GM18499 (cell line): Measurements from ENCODE around the gene HTRA1.

ENCODE experiments used
- ATAC-seq: cut with Tn5 transposase; IDR thresholded peaks from one replicate; pipeline ENCODE4 v1.9.1; 2021; ENCODE audit warnings: moderate number of reproducible peaks; ENCODE audit not compliant: insufficient read depth, unreplicated experiment

The HTRA1 gene

GRCh38 chr10:122492999-122493481 is 31.7 kb downstream of the HTRA1 start:
- ATAC-seq = no peak

GRCh38 chr10:122493761-122494160 is 32.4 kb downstream of the HTRA1 start:
- no peak for ATAC-seq

- ATAC-seq = no peak
Observed at GRCh38 chr10:122494173-122494820, 32.9 kb downstream of the HTRA1 start.

GRCh38 chr10:122494833-122495232 is 33.5 kb downstream of the HTRA1 start:
- no peak for ATAC-seq

GRCh38 chr10:122495406-122496340 is 34.3 kb downstream of the HTRA1 start:
- ATAC-seq = no peak

GRCh38 chr10:122497241-122497640 is 35.9 kb downstream of the HTRA1 start:
- ATAC-seq = no peak

- no peak for ATAC-seq
Observed at GRCh38 chr10:122498521-122498920, 37.2 kb downstream of the HTRA1 start.

GRCh38 chr10:122499012-122499411 is 37.7 kb downstream of the HTRA1 start:
- no peak for ATAC-seq

- ATAC-seq = no peak
Observed at GRCh38 chr10:122499491-122499941, 38.2 kb downstream of the HTRA1 start.

DNA sequence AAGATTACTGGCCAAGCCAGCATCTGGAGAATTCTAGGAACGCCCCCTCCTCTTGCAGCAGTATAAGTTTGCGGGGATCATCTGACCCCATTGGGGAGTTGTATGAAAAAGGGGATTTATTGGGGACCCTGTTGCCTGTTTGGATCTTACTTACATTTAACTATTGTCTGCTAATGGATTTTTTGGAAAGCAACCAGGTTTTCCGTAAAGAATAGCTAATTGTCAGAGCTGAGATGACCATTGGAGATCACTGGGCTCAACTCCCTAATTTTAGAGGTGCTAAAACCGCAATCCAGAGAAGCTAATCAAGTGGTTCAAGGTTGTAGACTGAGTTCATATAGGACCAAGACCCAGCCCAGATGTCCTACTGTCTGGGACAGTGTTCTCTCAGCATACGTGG is 38.8 kb downstream of the HTRA1 start:
- no peak for ATAC-seq

DNA sequence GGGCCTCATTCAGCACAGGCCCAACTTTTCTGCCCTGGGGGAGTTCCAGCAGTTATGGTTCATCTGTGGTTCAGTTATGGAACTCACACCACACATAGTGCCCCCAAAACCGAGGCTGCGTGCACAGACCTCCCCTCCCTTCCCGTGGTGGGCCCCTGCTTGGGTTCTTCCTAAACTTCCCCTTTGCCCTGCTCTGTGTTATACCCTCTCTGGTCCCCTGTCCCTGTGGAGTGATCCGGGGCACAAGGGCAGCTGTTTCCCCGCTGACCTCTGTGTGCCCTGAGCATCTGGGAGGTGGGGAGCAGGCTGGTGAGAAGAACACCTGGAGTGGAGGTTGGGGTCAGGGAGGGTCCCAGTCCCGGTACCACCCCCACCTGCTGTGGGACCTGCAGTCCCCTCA is 39.4 kb downstream of the HTRA1 start:
- ATAC-seq = no peak

DNA sequence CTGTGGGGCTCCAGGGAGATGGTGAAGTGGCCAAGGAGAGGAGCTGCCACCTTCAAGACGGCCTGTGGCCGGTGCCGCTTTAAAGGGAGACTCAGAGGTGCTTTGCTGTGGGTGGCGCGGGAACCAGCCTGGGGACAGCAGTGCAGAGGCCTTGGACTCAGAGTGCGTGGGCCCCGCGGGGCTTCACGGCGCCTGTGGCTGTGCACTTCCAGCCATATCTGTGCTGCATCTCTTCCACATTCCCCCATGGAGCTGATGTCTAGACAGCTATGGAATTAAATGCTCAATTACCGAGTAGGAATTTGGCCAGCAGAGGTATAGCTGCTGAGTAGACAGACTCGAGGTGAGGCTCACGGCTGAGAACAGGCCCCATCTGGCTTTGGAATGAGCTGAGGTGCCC is 41.7 kb downstream of the HTRA1 start:
- ATAC-seq = no peak

DNA sequence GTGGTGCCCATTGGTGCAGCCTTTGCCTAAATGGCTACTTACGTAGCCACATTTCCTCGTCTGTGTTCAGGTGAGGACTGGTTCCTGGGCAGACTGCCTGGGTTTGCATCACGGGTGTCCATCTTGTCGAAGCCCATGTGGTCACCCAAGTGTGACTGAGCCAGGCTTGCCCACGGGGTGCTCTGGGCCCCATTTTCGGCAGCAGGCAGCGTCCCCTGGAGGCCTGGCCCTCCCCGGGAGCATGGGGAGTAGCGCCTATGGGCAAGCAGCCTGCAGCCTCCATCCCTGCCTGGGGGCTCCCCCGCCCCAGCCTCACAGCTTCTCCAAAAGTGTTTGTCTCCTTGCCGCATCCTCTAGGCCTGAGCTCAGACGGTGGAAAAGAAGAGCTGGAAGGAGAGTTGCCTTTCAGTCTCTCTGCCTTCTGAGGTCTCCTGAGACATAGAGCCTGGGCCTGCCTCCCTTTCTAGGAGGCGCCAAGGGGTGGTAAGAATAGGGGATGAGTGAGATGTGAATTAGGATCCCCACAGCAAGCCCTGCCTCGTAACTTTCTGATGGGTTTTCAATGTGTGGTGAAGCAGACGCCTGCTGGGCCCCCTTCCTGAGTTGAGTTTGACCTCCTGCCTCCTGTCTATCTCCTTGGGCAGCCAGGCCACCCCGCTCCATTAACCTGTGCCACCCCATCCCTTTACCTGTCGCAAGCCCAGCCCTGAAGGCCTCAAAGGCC is 42.7 kb downstream of the HTRA1 start:
- ATAC-seq = no peak

DNA sequence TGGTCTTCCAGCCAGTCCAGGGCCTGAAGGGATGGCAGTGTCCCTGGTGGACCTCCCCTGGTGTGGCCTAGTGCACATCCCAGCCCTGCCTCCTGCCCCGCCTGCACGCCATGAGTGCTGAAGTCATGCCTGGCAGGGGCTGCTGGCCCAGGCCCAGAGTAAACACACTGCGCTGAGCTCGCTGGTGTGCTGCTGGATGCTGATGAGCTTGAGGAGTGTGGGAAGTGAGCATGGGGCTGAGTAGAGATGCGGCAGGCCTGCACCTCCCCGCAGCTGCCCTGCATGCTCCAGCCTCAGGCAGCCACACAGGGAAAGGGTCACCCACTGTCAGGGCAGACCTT is 43.2 kb downstream of the HTRA1 start:
- no peak for ATAC-seq

DNA sequence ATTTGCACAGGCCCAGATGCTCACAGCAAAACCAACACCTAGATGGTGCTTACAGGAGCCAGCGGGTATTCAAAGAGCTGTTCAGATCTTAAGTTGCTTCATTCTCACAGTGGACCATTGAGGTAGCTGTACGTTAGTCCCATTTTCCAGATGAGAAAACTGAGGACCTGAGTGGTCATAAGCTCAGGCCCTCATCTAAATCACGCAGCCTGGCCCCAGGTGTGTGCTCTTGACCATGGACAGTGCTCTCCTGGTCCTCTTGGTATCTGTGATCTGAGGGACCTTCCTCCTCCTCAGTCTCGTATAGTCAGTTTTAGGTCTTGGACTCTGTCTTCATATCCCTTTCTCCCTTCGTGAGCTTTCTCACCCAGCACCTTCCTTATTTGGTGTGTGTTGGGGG is 43.7 kb downstream of the HTRA1 start:
- ATAC-seq = no peak

- no peak for ATAC-seq
Observed at GRCh38 chr10:122505885-122506645, 44.7 kb downstream of the HTRA1 start.

GRCh38 chr10:122507616-122508015 is 46.3 kb downstream of the HTRA1 start:
- ATAC-seq = no peak

GRCh38 chr10:122508021-122508420 is 46.7 kb downstream of the HTRA1 start:
- ATAC-seq = no peak

GRCh38 chr10:122509323-122509722 is 48.0 kb downstream of the HTRA1 start:
- ATAC-seq = no peak

- ATAC-seq = no peak
Observed at GRCh38 chr10:122510326-122510725, 49.0 kb downstream of the HTRA1 start.
